Measurements from ENCODE around the gene JMJD1C.
"Not testable (repeated sequence)": the region's sequence is repeated elsewhere in the genome, so short reads cannot be mapped to it uniquely, and the experiment has no call there.

JMJD1C gene

DNA sequence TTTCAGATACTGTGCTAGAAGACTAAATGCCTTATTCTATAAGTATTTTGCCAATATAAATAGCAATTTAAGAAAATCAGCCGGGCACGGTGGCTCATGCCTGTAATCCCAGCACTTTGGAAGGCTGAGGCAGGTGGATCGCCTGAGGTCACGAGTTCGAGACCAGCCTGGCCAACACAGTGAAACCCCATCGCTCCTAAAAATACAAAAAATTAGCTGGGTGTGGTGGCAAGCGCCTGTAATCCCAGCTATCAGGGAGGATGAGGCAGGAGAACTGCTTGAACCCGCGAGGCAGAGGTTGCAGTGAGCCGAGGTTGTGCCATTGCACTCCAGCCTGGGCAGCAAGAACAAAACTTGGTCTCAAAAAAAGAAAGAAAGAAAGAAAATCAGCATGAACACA lies 230.6 kb downstream of the JMJD1C start:
- in situ Hi-C loops (cut with HindIII; ENCODE audit: low sequenced_read_pairs): not testable (repeated sequence)

DNA sequence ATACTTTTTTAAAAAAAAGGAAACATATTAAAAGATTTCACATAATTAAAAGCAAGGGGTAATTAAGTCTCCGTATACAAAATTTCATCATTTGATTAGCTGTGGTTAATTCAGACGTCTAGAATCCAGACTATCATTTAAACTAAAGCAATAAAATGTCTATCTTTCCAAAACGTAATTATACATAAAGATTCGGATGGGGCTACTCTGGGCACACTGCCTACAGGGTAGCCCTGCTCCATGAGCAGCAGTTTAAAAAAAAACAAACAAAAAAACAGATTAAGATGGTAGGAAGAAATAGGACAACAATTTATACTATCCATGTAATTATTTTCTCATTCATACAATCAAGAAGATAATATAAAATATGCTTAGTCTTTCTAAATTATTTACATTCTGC lies 236.6 kb downstream of the JMJD1C start:
- in situ Hi-C loops (cut with HindIII; ENCODE audit: low sequenced_read_pairs): no loop called here

DNA sequence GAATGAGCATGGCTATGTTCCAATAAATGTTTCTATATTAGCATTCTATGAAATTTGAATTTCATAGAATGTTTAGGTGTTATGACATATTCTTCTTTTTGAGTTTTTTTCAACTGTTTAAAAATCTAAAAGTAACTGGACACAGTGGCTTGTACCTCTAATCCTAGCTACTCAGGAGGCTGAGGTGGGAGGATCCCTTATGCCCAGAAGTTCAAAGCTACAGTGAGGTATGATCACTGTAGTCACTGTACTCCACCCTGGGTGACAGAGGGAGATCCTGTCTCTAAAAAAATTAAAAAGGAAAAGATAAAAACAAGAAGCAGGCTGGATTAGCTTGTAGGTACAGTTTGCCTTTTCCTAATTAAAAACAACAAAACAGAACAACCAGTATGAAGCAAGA lies 237.5 kb downstream of the JMJD1C start:
- in situ Hi-C loops (cut with HindIII; ENCODE audit: low sequenced_read_pairs): no loop called here

DNA sequence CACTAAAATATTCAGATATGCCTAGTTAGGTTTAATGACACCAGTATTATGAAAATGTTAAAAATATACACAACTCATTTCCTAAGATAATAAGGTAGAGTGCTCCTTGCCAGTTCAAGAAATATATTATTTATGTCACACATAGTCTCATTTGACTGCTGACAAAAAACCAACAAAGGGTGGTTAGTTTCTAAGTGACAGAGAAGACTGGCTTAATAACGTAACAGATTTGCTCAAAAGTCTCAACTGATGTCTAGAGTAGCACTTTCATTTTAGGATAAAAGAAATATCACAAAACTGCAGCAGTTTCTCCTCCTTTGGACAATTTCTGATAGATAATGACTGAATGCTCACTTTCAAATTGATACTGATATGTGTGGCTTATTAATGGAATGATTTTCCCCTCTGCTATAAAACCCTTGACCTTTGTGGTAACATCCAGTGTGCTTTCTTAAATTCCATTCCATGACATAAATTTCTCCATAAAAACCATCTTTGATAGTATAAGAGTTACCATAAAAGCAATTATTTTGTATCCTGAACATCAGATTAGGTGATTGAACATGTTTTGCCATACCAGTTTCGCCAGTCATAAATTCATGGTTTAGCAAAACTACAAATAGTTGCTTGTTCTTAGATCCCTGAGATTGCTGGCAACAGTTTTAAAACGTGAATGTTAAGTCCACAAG lies 238.4 kb downstream of the JMJD1C start:
- in situ Hi-C loops (cut with HindIII; ENCODE audit: low sequenced_read_pairs): no loop called here

DNA sequence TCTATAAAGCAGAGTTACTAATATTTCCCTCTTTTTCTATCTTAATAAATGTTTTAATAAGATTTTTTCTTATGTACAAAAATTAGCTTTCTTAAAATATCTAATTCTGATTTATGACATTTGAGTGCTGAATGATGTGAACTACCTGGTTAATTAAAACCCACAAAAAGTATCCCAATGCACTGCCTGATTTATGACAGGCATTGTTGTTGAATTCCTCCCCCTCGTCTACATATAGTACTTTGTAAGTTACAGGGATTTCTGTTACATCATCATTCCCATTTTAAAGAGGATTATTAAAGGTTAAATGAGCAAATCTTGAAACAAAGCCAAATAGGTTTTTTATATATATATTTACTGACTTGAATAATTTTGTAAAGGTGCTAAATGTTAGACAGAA lies 241.5 kb downstream of the JMJD1C start:
- in situ Hi-C loops (cut with HindIII; ENCODE audit: low sequenced_read_pairs): no loop called here

DNA sequence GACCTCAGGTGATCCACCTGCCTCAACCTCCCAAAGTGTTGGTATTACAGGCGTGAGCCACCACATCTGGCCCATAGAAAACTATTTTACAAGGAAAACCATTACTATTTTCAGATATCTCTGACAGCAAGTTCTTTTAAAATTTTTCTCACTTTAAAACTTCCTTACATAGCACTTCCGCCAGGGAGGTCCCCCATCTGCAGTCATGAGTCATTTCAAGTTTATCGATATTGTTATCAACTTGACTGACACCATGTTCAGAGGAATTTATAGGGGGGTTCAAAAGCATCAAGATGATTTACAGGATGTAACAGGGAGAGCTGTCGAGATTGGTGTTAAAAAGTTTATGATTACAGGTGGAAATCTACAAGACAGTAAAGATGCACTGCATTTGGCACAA lies 243.8 kb downstream of the JMJD1C start:
- in situ Hi-C loops (cut with HindIII; ENCODE audit: low sequenced_read_pairs): no loop called here

DNA sequence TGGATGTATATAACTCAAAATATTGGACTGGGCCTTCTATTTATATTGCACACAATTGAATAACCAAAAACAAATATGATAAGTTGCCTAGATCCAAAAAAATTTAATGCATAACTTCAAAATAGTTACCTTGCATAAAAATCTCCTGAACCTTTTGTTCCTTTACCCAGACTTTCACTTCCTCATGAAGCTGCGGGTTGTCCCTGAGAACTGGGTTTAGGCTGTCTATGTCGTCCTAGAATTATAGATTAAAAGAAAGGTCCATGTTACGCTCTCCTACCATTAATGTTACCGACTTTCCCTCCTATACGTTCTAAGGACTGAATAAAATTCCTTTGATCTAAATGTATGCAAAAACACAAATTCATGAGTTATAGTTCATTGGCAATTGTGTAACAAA lies 246.0 kb downstream of the JMJD1C start:
- in situ Hi-C loops (cut with HindIII; ENCODE audit: low sequenced_read_pairs): no loop called here

DNA sequence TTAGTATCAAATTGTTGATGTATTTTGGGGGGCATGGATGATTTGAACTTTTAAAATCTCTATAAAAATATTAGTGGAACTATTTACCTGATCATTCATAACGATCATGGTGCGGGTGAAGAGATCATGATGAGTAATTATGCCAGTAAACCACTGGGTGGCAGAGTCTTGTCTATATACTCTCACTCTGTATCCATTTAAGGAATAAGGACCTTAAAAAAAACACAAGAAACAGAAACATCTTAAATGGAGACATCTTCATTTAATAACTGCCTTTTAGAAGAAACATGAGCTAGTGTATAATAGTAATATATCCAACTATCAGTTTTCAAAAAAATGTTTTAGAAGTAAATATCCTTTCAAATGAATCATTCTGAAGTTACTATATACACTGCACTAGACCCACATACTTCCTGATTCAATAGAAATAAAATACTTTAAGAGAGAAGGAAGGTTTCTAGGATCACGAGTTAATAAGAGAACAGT lies 248.6 kb downstream of the JMJD1C start:
- in situ Hi-C loops (cut with HindIII; ENCODE audit: low sequenced_read_pairs): no loop called here

DNA sequence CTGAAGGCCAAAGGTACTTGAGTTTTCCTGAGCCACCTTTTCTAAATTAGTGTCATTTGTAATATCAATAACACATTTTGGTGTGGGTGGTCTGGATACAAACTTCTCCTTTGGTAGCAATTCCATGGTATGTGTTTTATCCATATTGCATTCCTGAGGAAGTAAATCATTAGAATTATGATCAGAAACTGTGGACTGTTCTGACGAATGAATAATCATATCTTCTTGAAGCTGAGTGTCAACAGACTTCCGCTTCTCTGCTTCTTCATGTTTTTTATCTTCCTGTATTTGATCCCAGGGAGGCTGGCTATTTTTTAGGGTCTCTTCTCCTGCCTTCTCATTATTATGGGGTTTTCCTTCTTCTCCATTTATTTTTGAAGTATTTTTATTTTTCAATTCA lies 251.2 kb downstream of the JMJD1C start:
- in situ Hi-C loops (cut with HindIII; ENCODE audit: low sequenced_read_pairs): no loop called here

DNA sequence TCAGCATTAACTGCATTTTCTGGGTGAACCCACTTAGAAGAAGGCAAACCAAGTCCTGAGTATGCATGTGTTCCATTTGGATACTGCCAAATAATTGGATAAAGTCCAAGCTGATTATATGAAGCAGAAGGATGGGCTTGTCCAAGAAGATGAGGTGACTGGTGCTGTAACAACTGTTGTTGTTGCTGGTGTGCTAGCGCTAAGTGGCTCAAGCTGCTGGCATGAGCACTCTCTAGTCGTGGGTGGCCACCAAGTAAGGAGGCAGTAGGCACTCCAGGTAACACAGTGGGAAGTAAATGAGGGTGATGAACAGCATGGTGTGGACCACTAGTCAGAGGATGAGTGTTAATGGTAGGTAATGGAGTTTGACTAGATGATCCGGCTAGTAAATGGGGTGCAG lies 252.3 kb downstream of the JMJD1C start:
- in situ Hi-C loops (cut with HindIII; ENCODE audit: low sequenced_read_pairs): no loop called here

DNA sequence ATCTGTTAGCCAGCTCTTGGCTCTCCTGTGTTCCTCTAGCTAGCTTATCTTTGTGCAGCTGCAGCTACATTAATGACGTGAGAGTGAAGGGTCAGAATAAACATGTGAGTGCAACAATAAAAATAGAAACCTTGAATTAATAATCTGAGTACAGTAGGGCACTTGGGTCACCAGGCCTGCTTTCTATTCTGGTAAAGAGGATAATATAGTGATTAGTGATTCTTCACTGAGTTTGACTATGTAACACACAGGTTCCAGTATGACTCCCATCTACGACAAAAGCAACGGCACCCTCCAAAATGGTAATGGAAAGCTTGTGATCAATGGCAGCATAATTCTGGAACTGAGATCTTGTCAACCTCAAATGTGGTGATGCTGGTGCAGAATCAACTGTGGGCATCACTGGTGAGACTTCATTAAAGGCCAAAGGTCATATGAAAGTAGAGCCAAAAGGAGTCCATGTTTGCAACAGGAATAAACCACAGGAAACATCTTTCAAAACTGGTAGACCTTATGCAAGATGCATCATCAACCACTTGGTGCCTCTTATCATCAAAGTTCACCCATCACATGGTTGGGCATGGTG lies 255.1 kb downstream of the JMJD1C start:
- in situ Hi-C loops (cut with HindIII; ENCODE audit: low sequenced_read_pairs): no loop called here

DNA sequence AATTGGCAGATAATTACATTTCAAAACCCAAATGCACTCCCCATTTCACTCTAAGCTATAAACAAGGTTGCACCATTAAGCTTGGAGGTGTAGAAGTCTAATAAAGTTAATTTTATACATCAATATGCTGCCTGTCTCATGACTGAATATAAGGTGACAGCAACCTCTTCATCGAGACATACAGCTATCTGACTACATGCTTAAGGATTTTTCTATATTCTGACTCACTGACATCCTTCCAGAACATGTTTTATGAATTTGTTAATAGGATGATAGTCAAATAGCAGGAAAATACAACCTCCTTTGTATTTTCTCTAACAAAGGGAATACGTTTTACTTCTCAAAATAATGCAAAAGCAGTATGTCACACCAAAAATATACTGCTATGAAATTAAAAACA lies 256.1 kb downstream of the JMJD1C start:
- in situ Hi-C loops (cut with HindIII; ENCODE audit: low sequenced_read_pairs): loop anchor here (5.0 kb wide), 2 partner anchors 408 to 503 kb away; no protein-coding TSS in a partner anchor

DNA sequence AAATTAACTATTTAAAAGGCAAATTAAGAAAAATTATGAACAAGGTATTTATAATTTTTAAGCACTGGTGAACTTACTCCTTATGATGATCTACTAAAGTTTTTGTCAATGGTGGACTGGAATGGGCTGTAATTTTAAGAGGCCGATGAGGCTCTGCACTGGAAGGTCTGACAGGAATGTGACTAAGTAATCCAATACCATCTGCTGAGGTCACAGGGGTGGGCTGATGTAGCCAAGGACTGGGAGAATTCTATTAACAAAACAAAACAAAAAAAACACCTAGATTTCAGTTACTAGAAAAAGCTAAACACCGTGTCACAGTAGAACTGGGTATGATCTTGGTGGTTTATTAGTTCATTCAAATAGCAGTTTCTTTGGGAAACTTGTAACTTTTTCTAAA lies 256.8 kb downstream of the JMJD1C start:
- in situ Hi-C loops (cut with HindIII; ENCODE audit: low sequenced_read_pairs): loop anchor here (5.0 kb wide), 2 partner anchors 408 to 503 kb away; no protein-coding TSS in a partner anchor

DNA sequence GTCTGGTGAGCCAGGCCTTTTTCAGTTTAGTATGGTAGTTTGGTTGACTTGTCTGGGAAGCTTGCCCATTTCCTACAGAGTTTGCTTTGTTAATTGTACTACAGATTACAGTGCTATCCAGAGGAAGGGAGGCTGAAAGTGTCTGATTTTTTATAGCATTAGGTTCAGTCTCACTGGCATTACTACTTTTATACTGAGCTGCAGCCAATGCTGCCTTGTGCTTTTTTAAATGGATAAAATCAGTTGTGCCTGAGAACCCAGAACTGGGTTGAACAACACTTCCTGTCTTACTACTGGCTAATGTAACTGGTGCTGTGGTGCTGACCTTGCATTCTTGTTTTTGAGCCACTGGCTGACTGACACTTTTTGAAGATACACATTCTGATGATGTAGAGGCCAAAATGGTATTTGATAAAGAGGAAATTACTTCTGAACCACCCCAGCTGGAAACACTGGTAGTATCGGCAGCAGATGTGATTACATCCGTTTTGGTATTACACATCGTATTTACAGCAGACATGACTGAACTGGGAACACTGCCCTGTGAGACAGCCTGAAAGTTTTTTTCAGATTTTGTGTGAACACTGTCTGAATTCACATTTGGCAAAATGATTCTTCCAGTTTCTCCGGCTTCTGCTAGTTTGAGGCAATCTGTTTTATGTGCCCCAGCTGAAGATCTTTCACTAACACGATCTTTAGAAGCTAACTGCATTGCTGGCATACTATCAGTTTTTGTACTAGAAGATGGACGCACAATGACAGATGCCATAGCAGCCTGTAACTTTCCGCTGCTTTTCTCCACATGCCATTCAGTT lies 258.6 kb downstream of the JMJD1C start:
- in situ Hi-C loops (cut with HindIII; ENCODE audit: low sequenced_read_pairs): loop anchor here (5.0 kb wide), 2 partner anchors 410 to 505 kb away; no protein-coding TSS in a partner anchor

DNA sequence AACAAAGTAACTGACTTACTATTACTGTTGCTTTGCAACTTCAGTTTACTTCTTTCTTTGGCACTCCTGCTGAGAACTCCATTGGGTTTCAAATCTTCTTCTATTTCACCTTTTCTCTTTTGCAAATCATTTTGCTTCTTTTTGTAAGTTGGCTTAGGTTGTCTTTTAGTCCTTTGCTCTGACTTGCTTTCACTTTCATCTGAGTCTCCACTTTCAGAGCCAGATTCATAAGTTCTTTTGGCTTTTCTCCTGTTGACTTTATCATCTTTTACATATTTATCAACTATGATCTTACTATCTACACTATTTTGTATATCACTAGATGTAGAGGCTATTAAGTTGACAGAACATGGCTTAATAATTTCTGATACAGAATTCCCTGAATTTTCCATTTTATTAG lies 259.2 kb downstream of the JMJD1C start:
- in situ Hi-C loops (cut with HindIII; ENCODE audit: low sequenced_read_pairs): loop anchor here (5.0 kb wide), 2 partner anchors 411 to 506 kb away; no protein-coding TSS in a partner anchor

DNA sequence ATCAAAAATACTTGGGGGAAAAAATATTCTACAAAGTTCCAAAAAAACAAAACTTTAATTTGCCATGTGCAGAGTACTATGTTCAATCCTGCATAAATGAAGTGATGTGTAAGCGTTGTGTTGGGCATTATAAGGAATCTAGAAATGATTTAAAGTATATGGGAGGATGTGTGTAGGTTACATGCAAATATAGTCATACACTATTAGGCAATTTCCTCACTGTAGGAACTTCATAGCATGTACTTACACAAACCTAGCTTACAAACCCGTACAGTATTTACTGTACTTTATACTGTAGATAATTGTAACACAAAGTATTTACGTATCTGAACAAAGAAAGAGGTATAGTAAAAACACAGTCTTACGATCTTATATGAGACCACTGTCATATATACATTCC lies 260.4 kb downstream of the JMJD1C start:
- in situ Hi-C loops (cut with HindIII; ENCODE audit: low sequenced_read_pairs): loop anchor here (5.0 kb wide), 2 partner anchors 412 to 507 kb away; no protein-coding TSS in a partner anchor

DNA sequence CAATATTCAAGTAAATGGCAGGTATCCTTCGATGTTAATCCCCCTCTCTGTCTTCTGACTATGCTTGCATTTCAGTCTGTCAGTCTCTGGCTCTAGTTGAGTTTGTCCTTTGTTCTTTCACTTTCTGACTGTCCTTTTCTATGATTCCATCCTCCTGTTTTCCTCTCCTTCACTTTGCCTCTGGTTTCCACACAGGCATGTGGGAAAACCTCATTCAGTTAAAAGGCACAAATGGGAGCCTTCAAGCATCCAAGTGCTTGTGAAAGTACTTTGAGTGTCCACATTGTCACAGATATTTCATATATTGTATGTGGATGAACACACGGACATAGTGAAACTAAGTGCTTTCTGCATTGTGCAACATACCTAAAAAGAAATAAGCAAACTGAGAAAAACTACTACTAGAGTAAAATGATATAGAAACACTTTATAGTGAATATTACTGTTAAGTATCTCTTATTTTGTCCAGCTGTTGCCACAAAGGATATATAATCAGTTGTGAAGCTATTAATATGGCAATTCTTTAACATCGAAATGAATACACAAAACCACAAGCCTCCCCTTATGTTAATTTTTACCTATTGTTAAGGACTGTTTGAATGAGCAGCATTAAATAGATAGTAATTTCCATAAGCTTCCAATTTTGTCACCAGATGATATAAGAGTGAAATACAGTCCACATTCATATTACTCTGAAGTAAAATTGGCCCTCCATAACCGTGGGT lies 260.9 kb downstream of the JMJD1C start:
- in situ Hi-C loops (cut with HindIII; ENCODE audit: low sequenced_read_pairs): loop anchor here (5.0 kb wide), 2 partner anchors 412 to 507 kb away; no protein-coding TSS in a partner anchor

DNA sequence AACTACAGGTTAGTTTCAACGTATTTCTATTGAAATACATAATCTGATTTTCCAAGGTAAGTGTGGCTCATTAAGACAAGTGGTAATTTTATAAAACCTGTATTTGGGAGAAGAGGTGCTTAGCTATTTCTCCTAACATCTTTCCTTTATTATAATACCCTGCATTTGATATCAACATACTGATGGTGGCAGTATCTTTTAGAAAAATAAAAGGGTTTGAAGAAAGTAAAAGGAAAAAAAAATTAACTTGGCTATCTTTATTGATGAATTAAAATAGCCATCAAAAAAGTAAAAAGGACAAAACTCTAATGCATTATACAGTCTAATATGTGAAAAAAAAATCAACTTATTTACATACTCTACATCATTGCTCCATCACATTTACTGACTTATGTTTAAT lies 264.7 kb downstream of the JMJD1C start:
- in situ Hi-C loops (cut with HindIII; ENCODE audit: low sequenced_read_pairs): no loop called here

DNA sequence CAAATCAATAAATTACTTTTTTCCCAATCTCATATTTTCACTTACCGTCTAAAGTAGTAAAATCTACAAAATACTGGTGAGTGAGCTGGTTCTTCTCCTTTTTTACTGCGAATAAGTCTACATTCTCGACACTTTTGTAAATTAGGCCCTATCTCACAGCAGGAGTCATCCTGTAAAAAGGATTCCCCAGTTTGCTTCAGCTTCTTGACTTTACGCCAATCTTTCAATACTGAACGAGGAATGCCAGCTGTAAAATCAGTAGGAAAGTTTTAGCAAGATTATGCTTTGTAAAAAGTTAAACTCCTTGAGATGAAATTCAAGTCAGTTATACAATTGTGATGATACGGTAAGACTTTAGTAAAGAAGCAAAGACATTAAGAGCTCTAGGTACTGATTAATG lies 265.3 kb downstream of the JMJD1C start:
- in situ Hi-C loops (cut with HindIII; ENCODE audit: low sequenced_read_pairs): no loop called here

DNA sequence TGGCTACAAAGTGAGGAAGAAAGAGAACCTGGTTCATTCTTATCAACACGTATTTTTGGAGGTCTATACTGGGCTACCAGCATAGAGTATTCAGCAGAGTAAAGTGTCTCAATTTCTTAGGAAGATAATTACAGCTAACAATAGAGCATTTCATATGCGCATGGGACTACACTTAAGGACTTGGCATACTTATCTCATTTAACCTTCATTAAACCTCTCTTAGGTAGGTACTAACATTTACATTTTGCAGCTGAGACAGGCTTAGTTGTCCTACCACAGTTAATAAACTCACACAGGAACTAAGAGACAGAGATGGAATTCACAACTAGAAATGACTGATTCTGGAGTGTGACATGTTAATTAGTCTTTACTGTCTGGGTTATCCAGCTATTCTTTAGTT lies 266.1 kb downstream of the JMJD1C start:
- in situ Hi-C loops (cut with HindIII; ENCODE audit: low sequenced_read_pairs): no loop called here

All from endothelial cell of hepatic sinusoid (primary cell).